GM12878 (cell line): ENCODE results near the gene KCNB1. TPM values are rescaled to one million over a fixed set of nuclear protein-coding genes. Genes with fewer than 3 reads are reported as not detected.

Source experiments
- ATAC-seq: fragments of 200-7000 bp; cut with Tn5 transposase; 3 replicates; pipeline ENCODE4 v1.9.1; 2020; ENCODE audit warnings: mild to moderate bottlenecking, moderate library complexity
- Bru-seq: library from RNA; stranded (reverse); fragments of 400-500 nt; gene quantifications from one replicate; lab custom pipeline; 2021; lab: Mats Ljungman, UMichigan
- BruChase-seq, 2 experiments: library from RNA; stranded (reverse); fragments of 400-500 nt; gene quantifications; one replicate each; lab custom pipeline; 2021; lab: Mats Ljungman, UMichigan
- BruUV-seq: library from RNA; stranded (reverse); fragments of 400-500 nt; replicated peaks from 2 replicates; lab custom pipeline; 2021; lab: Mats Ljungman, UMichigan
- CTCF ChIA-PET: fragments of 300-600 bp; sonication (Branson Sonifier 250); formaldehyde crosslinking; extraction: SDS; loops from one replicate; lab custom pipeline; 2021; ENCODE audit warnings: inconsistent platforms; lab: Yijun Ruan, JAX
- POLR2A ChIA-PET: fragments of 350-600 bp; formaldehyde crosslinking; extraction: SDS; loops from one replicate; lab custom pipeline; 2021; ENCODE audit warnings: inconsistent platforms; lab: Charles Lee
- RAD21 ChIA-PET: fragments of 300-600 bp; sonication (Branson Sonifier 250); formaldehyde crosslinking; loops from one replicate; lab custom pipeline; 2023; ENCODE audit warnings: antibody characterized with exemption; ENCODE audit not compliant: unreplicated experiment; lab: Charles Lee
- SMC1A ChIA-PET: fragments of 300-600 bp; sonication (Branson Sonifier 250); formaldehyde crosslinking; loops from one replicate; lab custom pipeline; 2023; ENCODE audit not compliant: unreplicated experiment, uncharacterized antibody; lab: Charles Lee
- DNase-seq: peaks from one replicate; pipeline ENCODE4 v3.0.0-alpha.2; 2011; ENCODE audit warnings: low read depth, low spot score
- FAIRE-seq: peaks from 3 replicates; lab custom pipeline; 2011; peaks lifted over from hg19 to GRCh38; lab: Jason Lieb, UNC
- H2AFZ ChIP-seq: 2 replicates; pipeline ENCODE4 v1.6.0; 2011; ENCODE audit warnings: low read depth, low read length, control low read depth; ENCODE audit not compliant: control insufficient read depth
- H3K27ac ChIP-seq: 2 replicates; pipeline ENCODE4 v1.5.1; 2011; ENCODE audit warnings: control low read depth; ENCODE audit not compliant: control insufficient read depth, insufficient read depth
- H3K27me3 ChIP-seq, 2 experiments: replicated peaks in 1 of 2; 2 replicates each; pipeline versions ENCODE4 v1.6.0 to v1.6.1; 2011; ENCODE audit warnings: low read length in 1 of 2; ENCODE audit not compliant: control insufficient read depth in 2 of 2, insufficient read depth in 2 of 2
- H3K36me3 ChIP-seq, 2 experiments: 2 replicates each; pipeline ENCODE4 v1.5.1; 2011; ENCODE audit warnings: low read length in 1 of 2; ENCODE audit not compliant: control insufficient read depth in 2 of 2, insufficient read depth in 2 of 2
- H3K4me1 ChIP-seq: 2 replicates; pipeline ENCODE4 v1.6.1; 2011; ENCODE audit warnings: mild to moderate bottlenecking, low read length, moderate library complexity, mixed read lengths; ENCODE audit not compliant: control insufficient read depth, insufficient read depth
- H3K4me2 ChIP-seq: 2 replicates; pipeline ENCODE4 v1.6.0; 2011; ENCODE audit warnings: control low read depth; ENCODE audit not compliant: control insufficient read depth, insufficient read depth
- H3K4me3 ChIP-seq: fragments of 200-600 bp; sonication (generic); 2 replicates; pipeline ENCODE4 v1.5.1; 2016
- H3K79me2 ChIP-seq: 2 replicates; pipeline ENCODE4 v1.6.0; 2011; ENCODE audit warnings: low read length; ENCODE audit not compliant: control insufficient read depth, insufficient read depth
- H3K9ac ChIP-seq: 2 replicates; pipeline ENCODE4 v1.8.0; 2011; ENCODE audit warnings: low read length, control low read depth, mixed read lengths; ENCODE audit not compliant: control insufficient read depth, insufficient read depth
- H3K9me3 ChIP-seq: replicated peaks from 3 replicates; pipeline ENCODE4 v1.5.1; 2011; ENCODE audit warnings: mild to moderate bottlenecking, low read length; ENCODE audit not compliant: control insufficient read depth, insufficient read depth
- H4K20me1 ChIP-seq: 2 replicates; pipeline ENCODE4 v1.6.0; 2011; ENCODE audit not compliant: control insufficient read depth, insufficient read depth
- MXI1 ChIP-seq: fragments of 150-350 bp; IDR thresholded peaks from 2 replicates; pipeline ENCODE4 v1.6.1; 2011; ENCODE audit warnings: low read depth, mild to moderate bottlenecking, inconsistent platforms, low read length, improper control_type of control experiment
- REST ChIP-seq: IDR thresholded peaks from 2 replicates; pipeline ENCODE4 v1.6.1; 2012; ENCODE audit warnings: mild to moderate bottlenecking, low read depth, low read length
- WGBS: methylation state at CpG from one replicate; pipeline ENCODE4 v1.1.6; 2016; ENCODE audit warnings: low lambda C conversion rate; ENCODE audit not compliant: insufficient replicate concordance, insufficient coverage; ENCODE audit errors: missing lambda C conversion rate; 5-methylcytosine and 5-hydroxymethylcytosine counted together
- in situ Hi-C: fragments of 300-500 bp; cut with MboI; formaldehyde crosslinking; loops from 9 replicates; pipeline ENCODE4 v1.14.3; 2018; ENCODE audit warnings: mixed read lengths
- intact Hi-C: fragments of 100-400 bp; cut with micrococcal nuclease; formaldehyde crosslinking; loops from one replicate; pipeline ENCODE4 v1.14.2; 2022; ENCODE audit not compliant: unreplicated experiment
- long read RNA-seq, 2 experiments: library from polyadenylated mRNA; unstranded; transcript quantifications; one replicate each; pipeline ENCODE4 v2.0.0, GENCODE V29; 2019 to 2020
- polyA minus RNA-seq, 3 experiments: library from RNA; depleted of rRNA, polyadenylated mRNA; stranded (reverse); fragments of >200 nt; gene quantifications; 2 replicates each; pipeline ENCODE4 v1.2.3, GENCODE V29; 2011
- polyA plus RNA-seq, 11 experiments: library from polyadenylated mRNA; depleted of rRNA in 4 of 11; unstranded in 6 of 11; stranded (reverse) in 5 of 11; fragments of >200 nt; fragmentation: Nextera tagmentation in 4 of 11; fragmentation: Illumina TruSeq in 1 of 11; extraction: Ambion mirVana in 4 of 11; extraction: Trizol in 1 of 11; gene quantifications; 1 replicate in 1 of 11; 2 replicates in 10 of 11; pipeline versions ENCODE4 v1.2.1 to v1.2.3, GENCODE V29; 2011 to 2016; ENCODE audit warnings: inconsistent platforms in 2 of 11, missing spikeins in 2 of 11, low read depth in 1 of 11
- total RNA-seq, 4 experiments: library from RNA; depleted of rRNA in 3 of 4; stranded (reverse); fragments of >200 nt in 3 of 4; fragmentation: Illumina TruSeq in 1 of 4; extraction: Trizol in 1 of 4; gene quantifications; 2 replicates each; pipeline versions ENCODE4 v1.2.1 to v1.2.3, GENCODE V29; 2013 to 2021

Gene KCNB1
- not detected in 2 replicates for total RNA-seq (2013; cell fraction: nucleolus; rRNA removed)
- total RNA-seq (2014; rRNA removed): not detected in 2 replicates
- not detected in 2 replicates for total RNA-seq (2014; rRNA removed; fragmentation: Illumina TruSeq; extraction: Trizol)
- total RNA-seq (2021): 0.08 TPM in 1 of 2 replicates, not detected in the other
- not detected for polyA plus RNA-seq (2011; ENCODE audit: low read depth)
- polyA plus RNA-seq (2011; rRNA removed): not detected in 2 replicates
- polyA plus RNA-seq (2011; cell fraction: cytosol; rRNA removed): not detected in 2 replicates
- not detected in 2 replicates for polyA plus RNA-seq (2011; cell fraction: nucleus; rRNA removed)
- 0.04 TPM in 1 of 2 replicates, not detected in the other for polyA plus RNA-seq (2012)
- not detected in 2 replicates for polyA plus RNA-seq (2014; fragmentation: Illumina TruSeq; extraction: Trizol)
- under 1 TPM in 1 of 2 experiments, not detected in 1; 0.02 TPM for polyA plus RNA-seq (2014; fragmentation: Nextera tagmentation; extraction: Ambion mirVana)
- polyA plus RNA-seq (2014; rRNA removed): not detected in 2 replicates
- under 1 TPM in 1 of 2 experiments, not detected in 1; 0.03 TPM for polyA plus RNA-seq (2016; fragmentation: Nextera tagmentation; extraction: Ambion mirVana)
- 0.05 TPM in 1 of 2 replicates, not detected in the other for polyA minus RNA-seq (2011; rRNA and poly(A)+ RNA removed)
- polyA minus RNA-seq (2011; cell fraction: cytosol; rRNA and poly(A)+ RNA removed): not detected in 2 replicates
- not detected in 2 replicates for polyA minus RNA-seq (2011; cell fraction: nucleus; rRNA and poly(A)+ RNA removed)
- Bru-seq, nascent RNA: not detected
- percentile 4 among the genes with signal in this experiment for BruChase-seq, experiment 1, labeled RNA remaining after a 6-hour chase
- percentile 5 among the genes with signal in this experiment for BruChase-seq, experiment 2, labeled RNA remaining after a 2-hour chase
- long read RNA-seq, experiment 1, partial matches to known transcripts: 0 of 1 reads
- long read RNA-seq, experiment 1, other reads (novel, unspliced or antisense): 1 of 1 reads
- long read RNA-seq, experiment 2: 0 reads

- CTCF ChIA-PET: no interaction called here
Observed at GRCh38 chr20:49482621-49483017, at the start of gene KCNB1. Gene KCNB1 (minus strand): TSS chr20:49482668. CDS start chr20:49482480, 188 bp downstream.

More at GRCh38 chr20:49482621-49483017, at the start of gene KCNB1:
- Histone ChIP-seq H3K4me1 (no peaks in the 10 kb centered on the region), H4K20me1 (no peaks in the 10 kb centered on the region), H3K9me3 (no peaks in the 10 kb centered on the region), H3K4me2 (no peak within 1 kb of the TSS), H3K27me3 (peaks cover 7 to 8% of the 10 kb centered on the region in 2 experiments; a peak in 3 of 4 replicates), H3K9ac (no peak within 1 kb of the TSS), H3K79me2 (no peaks in the 10 kb centered on the region), H3K36me3 (no peaks in the 10 kb centered on the region), H3K4me3 (no peak within 1 kb of the TSS), H2AFZ (no peak within 1 kb of the TSS), H3K27ac (no peak within 1 kb of the TSS)
- ATAC-seq (peak; percentile 27; the same call in 2 of the 3 replicates), FAIRE-seq (no peak), DNase-seq (no peak)
- POLR2A ChIA-PET: no interaction called here
- intact Hi-C loops: no loop called here
- TF ChIP-seq REST: peak; percentile 92
- no peak for TF ChIP-seq MXI1
- SMC1A ChIA-PET: no interaction called here
- in situ Hi-C loops: no loop called here
- RAD21 ChIA-PET: no interaction called here
- 54% methylated on average over 23 of the region's 34 CpGs for WGBS
- BruUV-seq: no TSS peak
